Astrocyte (in vitro differentiated cells and primary cell): Measurements from ENCODE around the gene HOXA11. TPM values are rescaled to one million over a fixed set of nuclear protein-coding genes. Genes with fewer than 3 reads are reported as not detected.

Experiments used
- DNase-seq: peaks from one replicate; pipeline ENCODE4 v3.0.0-alpha.2; 2010; ENCODE audit warnings: low read depth
- FAIRE-seq: peaks from 2 replicates; lab custom pipeline; 2011; peaks lifted over from hg19 to GRCh38; lab: Jason Lieb, UNC
- H2AFZ ChIP-seq: 2 replicates; pipeline ENCODE4 v1.6.0; 2012; ENCODE audit warnings: low read depth, low read length, inconsistent platforms
- H3K27ac ChIP-seq: 2 replicates; pipeline ENCODE4 v1.5.1; 2011; ENCODE audit warnings: low read depth, low read length, inconsistent platforms
- H3K27me3 ChIP-seq: 2 replicates; pipeline ENCODE4 v1.6.0; 2011; ENCODE audit warnings: low read length, inconsistent platforms; ENCODE audit not compliant: insufficient read depth
- H3K36me3 ChIP-seq: 2 replicates; pipeline ENCODE4 v1.5.1; 2011; ENCODE audit warnings: low read length, inconsistent platforms; ENCODE audit not compliant: insufficient read depth
- H3K4me1 ChIP-seq: 2 replicates; pipeline ENCODE4 v1.5.1; 2011; ENCODE audit warnings: low read length, inconsistent platforms; ENCODE audit not compliant: insufficient read depth
- H3K4me2 ChIP-seq: 2 replicates; pipeline ENCODE4 v1.6.0; 2012; ENCODE audit warnings: low read length, inconsistent platforms
- H3K4me3 ChIP-seq: 2 replicates; pipeline ENCODE4 v1.5.1; 2011; ENCODE audit warnings: low read depth, mild to moderate bottlenecking, low read length, inconsistent platforms; ENCODE audit not compliant: insufficient read depth
- H3K79me2 ChIP-seq: 2 replicates; pipeline ENCODE4 v1.6.0; 2012; ENCODE audit warnings: mild to moderate bottlenecking, low read length, inconsistent platforms; ENCODE audit not compliant: insufficient read depth
- H3K9ac ChIP-seq: 2 replicates; pipeline ENCODE4 v1.6.0; 2012; ENCODE audit warnings: mild to moderate bottlenecking, low read length, inconsistent platforms
- H3K9me3 ChIP-seq: 2 replicates; pipeline ENCODE4 v1.5.1; 2012; ENCODE audit warnings: low read depth, mild to moderate bottlenecking, low read length, inconsistent platforms; ENCODE audit not compliant: insufficient read depth
- H4K20me1 ChIP-seq: 2 replicates; pipeline ENCODE4 v1.6.0; 2012; ENCODE audit warnings: low read length, inconsistent platforms; ENCODE audit not compliant: insufficient read depth
- H3K27ac Mint-ChIP-seq: one replicate; pipeline ENCODE4 v1.8.0; 2021; ENCODE audit warnings: mild to moderate bottlenecking, mixed read lengths; ENCODE audit not compliant: unreplicated experiment
- H3K27me3 Mint-ChIP-seq: one replicate; pipeline ENCODE4 v1.8.0; 2021; ENCODE audit warnings: low read depth, mixed read lengths; ENCODE audit not compliant: unreplicated experiment
- H3K36me3 Mint-ChIP-seq: one replicate; pipeline ENCODE4 v1.8.0; 2021; ENCODE audit warnings: low read depth, mixed read lengths; ENCODE audit not compliant: unreplicated experiment
- H3K4me1 Mint-ChIP-seq: one replicate; pipeline ENCODE4 v1.8.0; 2021; ENCODE audit warnings: low read depth, mixed read lengths; ENCODE audit not compliant: unreplicated experiment
- H3K4me3 Mint-ChIP-seq: one replicate; pipeline ENCODE4 v1.8.0; 2021; ENCODE audit warnings: mild to moderate bottlenecking, moderate library complexity, mixed read lengths; ENCODE audit not compliant: unreplicated experiment
- H3K9me3 Mint-ChIP-seq: one replicate; pipeline ENCODE4 v1.8.0; 2021; ENCODE audit warnings: mild to moderate bottlenecking, mixed read lengths; ENCODE audit not compliant: unreplicated experiment
- EZH2 ChIP-seq: IDR thresholded peaks from 2 replicates; pipeline ENCODE4 v1.6.1; 2012; ENCODE audit warnings: mild to moderate bottlenecking, low read length, inconsistent platforms; ENCODE audit not compliant: insufficient read depth
- total RNA-seq: library from RNA; stranded (reverse); gene quantifications from 2 replicates; pipeline ENCODE4 v1.2.1, GENCODE V29; 2021
- TF ChIP-seq, protein P1 (sequence below): IDR thresholded peaks from 2 replicates; pipeline ENCODE4 v1.5.1; 2011; ENCODE audit warnings: low read depth, mild to moderate bottlenecking, inconsistent platforms, low read length, moderate library complexity; ENCODE audit not compliant: insufficient read depth

HOXA11 gene
- total RNA-seq, 1 donor from 2014 or later: not detected

GRCh38 chr7:27168265-27168947 is 16.6 kb downstream of the HOXA11 start:
- H3K9me3 Mint-ChIP-seq: peaks cover 35% of the 10 kb centered on the region
- no peak for DNase-seq
- Histone ChIP-seq H3K4me1 (peaks cover 4% of the 10 kb centered on the region), H2AFZ (no peak overlapping the region), H3K36me3 (no peaks in the 10 kb centered on the region), H3K4me3 (no peak overlapping the region), H3K79me2 (no peaks in the 10 kb centered on the region), H3K27ac (no peak overlapping the region), H3K27me3 (peaks cover 95% of the 10 kb centered on the region), H4K20me1 (peaks cover 6% of the 10 kb centered on the region), H3K9ac (no peak overlapping the region), H3K4me2 (no peak overlapping the region), H3K9me3 (peaks cover 12% of the 10 kb centered on the region)
- peaks cover 73% of the 10 kb centered on the region for H3K27me3 Mint-ChIP-seq
- no peaks in the 10 kb centered on the region for H3K36me3 Mint-ChIP-seq
- no peaks in the 10 kb centered on the region for H3K4me1 Mint-ChIP-seq
- TF ChIP-seq EZH2: peak; percentile 22
- TF ChIP-seq, protein P1, sequence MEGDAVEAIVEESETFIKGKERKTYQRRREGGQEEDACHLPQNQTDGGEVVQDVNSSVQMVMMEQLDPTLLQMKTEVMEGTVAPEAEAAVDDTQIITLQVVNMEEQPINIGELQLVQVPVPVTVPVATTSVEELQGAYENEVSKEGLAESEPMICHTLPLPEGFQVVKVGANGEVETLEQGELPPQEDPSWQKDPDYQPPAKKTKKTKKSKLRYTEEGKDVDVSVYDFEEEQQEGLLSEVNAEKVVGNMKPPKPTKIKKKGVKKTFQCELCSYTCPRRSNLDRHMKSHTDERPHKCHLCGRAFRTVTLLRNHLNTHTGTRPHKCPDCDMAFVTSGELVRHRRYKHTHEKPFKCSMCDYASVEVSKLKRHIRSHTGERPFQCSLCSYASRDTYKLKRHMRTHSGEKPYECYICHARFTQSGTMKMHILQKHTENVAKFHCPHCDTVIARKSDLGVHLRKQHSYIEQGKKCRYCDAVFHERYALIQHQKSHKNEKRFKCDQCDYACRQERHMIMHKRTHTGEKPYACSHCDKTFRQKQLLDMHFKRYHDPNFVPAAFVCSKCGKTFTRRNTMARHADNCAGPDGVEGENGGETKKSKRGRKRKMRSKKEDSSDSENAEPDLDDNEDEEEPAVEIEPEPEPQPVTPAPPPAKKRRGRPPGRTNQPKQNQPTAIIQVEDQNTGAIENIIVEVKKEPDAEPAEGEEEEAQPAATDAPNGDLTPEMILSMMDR: no peak
- no peak for FAIRE-seq
- H3K4me3 Mint-ChIP-seq: no peak overlapping the region
- H3K27ac Mint-ChIP-seq: peak overlapping the region; percentile 53

GRCh38 chr7:27167916-27168264 is 17.1 kb downstream of the HOXA11 start:
- no peak for DNase-seq
- TF ChIP-seq, protein P1: no peak
- TF ChIP-seq EZH2: no peak
- no peak overlapping the region for H3K4me3 ChIP-seq
- no peak overlapping the region for H3K4me2 ChIP-seq
- H3K9ac ChIP-seq: no peak overlapping the region
- peaks cover 35% of the 10 kb centered on the region for H3K9me3 Mint-ChIP-seq
- H3K36me3 Mint-ChIP-seq: no peaks in the 10 kb centered on the region
- peaks cover 78% of the 10 kb centered on the region for H3K27me3 Mint-ChIP-seq
- peaks cover 12% of the 10 kb centered on the region for H3K9me3 ChIP-seq
- peaks cover 97% of the 10 kb centered on the region for H3K27me3 ChIP-seq
- H3K27ac Mint-ChIP-seq: no peak overlapping the region
- H3K79me2 ChIP-seq: no peaks in the 10 kb centered on the region
- peaks cover 6% of the 10 kb centered on the region for H4K20me1 ChIP-seq
- no peak overlapping the region for H2AFZ ChIP-seq
- H3K27ac ChIP-seq: no peak overlapping the region
- no peaks in the 10 kb centered on the region for H3K4me1 ChIP-seq
- no peaks in the 10 kb centered on the region for H3K4me1 Mint-ChIP-seq
- no peak overlapping the region for H3K4me3 Mint-ChIP-seq
- no peaks in the 10 kb centered on the region for H3K36me3 ChIP-seq
- peak; percentile 9 for FAIRE-seq
